MG63 (cell line): ENCODE measurements around the gene VAPA. TPM values are rescaled to one million over a fixed set of nuclear protein-coding genes. Genes with fewer than 3 reads are reported as not detected.
"Not testable (repeated sequence)": the region's sequence is repeated elsewhere in the genome, so short reads cannot be mapped to it uniquely, and the experiment has no call there.

Experiments
- DNase-seq: peaks from one replicate; pipeline ENCODE4 v3.0.0-alpha.2; 2020
- H3K27me3 ChIP-seq: fragments of 250-450 bp; sonication (Bioruptor Pico); 2 replicates; pipeline ENCODE4 v1.5.1; 2020; ENCODE audit warnings: mild to moderate bottlenecking, moderate library complexity
- H3K36me3 ChIP-seq: fragments of 250-450 bp; sonication (Bioruptor Pico); 2 replicates; pipeline ENCODE4 v1.5.1; 2020; ENCODE audit warnings: mild to moderate bottlenecking, moderate library complexity
- H3K4me3 ChIP-seq: fragments of 250-450 bp; sonication (Bioruptor Pico); 2 replicates; pipeline ENCODE4 v1.5.1; 2020; ENCODE audit warnings: mild to moderate bottlenecking, moderate library complexity
- H3K9me3 ChIP-seq: fragments of 250-450 bp; sonication (Bioruptor Pico); 2 replicates; pipeline ENCODE4 v1.5.1; 2020; ENCODE audit warnings: mild to moderate bottlenecking, moderate library complexity
- total RNA-seq: library from RNA; depleted of rRNA; stranded (reverse); fragments of >200 nt; shearing (Covaris generic); gene quantifications from 2 replicates; pipeline ENCODE4 v1.2.3, GENCODE V29; 2014; ENCODE audit warnings: low replicate concordance

VAPA gene
- total RNA-seq, 1 experiment from 2014 or later: 238 TPM

- no peaks in the 10 kb centered on the region for H3K27me3 ChIP-seq
- H3K4me3 ChIP-seq: no peak overlapping the region
- H3K9me3 ChIP-seq: no peaks in the 10 kb centered on the region
- no peaks in the 10 kb centered on the region for H3K36me3 ChIP-seq
- DNase-seq: no peak
Measured at GRCh38 chr18:9902832-9903231, 11.0 kb upstream of the VAPA start.

GRCh38 chr18:9905401-9905922 lies 8.4 kb upstream of the VAPA start:
- no peaks in the 10 kb centered on the region for H3K27me3 ChIP-seq
- no peaks in the 10 kb centered on the region for H3K36me3 ChIP-seq
- DNase-seq: no peak
- no peaks in the 10 kb centered on the region for H3K9me3 ChIP-seq
- no peak overlapping the region for H3K4me3 ChIP-seq

GRCh38 chr18:9906481-9906880 lies 7.3 kb upstream of the VAPA start:
- H3K27me3 ChIP-seq: no peaks in the 10 kb centered on the region
- H3K4me3 ChIP-seq: no peak overlapping the region
- DNase-seq: no peak
- H3K9me3 ChIP-seq: no peaks in the 10 kb centered on the region
- no peaks in the 10 kb centered on the region for H3K36me3 ChIP-seq

- H3K4me3 ChIP-seq: no peak overlapping the region
- DNase-seq: no peak
- no peaks in the 10 kb centered on the region for H3K27me3 ChIP-seq
- H3K36me3 ChIP-seq: no peaks in the 10 kb centered on the region
- peaks cover 2% of the 10 kb centered on the region; the same call in 1 of the 2 replicates for H3K9me3 ChIP-seq
Measured at GRCh38 chr18:9907867-9908266, 5.9 kb upstream of the VAPA start.

- H3K36me3 ChIP-seq: no peaks in the 10 kb centered on the region
- no peak overlapping the region for H3K4me3 ChIP-seq
- H3K9me3 ChIP-seq: peaks cover 2% of the 10 kb centered on the region; the same call in 1 of the 2 replicates
- H3K27me3 ChIP-seq: no peaks in the 10 kb centered on the region
- no peak for DNase-seq
Measured at GRCh38 chr18:9910071-9910470, 3.7 kb upstream of the VAPA start.

- Histone ChIP-seq H3K4me3 (no peak overlapping the region), H3K36me3 (no peaks in the 10 kb centered on the region; the same call in 1 of the 2 replicates), H3K27me3 (no peaks in the 10 kb centered on the region), H3K9me3 (peaks cover 2% of the 10 kb centered on the region; the same call in 1 of the 2 replicates)
- no peak for DNase-seq
Measured at GRCh38 chr18:9910661-9911060, 3.2 kb upstream of the VAPA start.

- no peak for DNase-seq
- Histone ChIP-seq H3K27me3 (no peaks in the 10 kb centered on the region), H3K9me3 (peaks cover 2% of the 10 kb centered on the region; the same call in 1 of the 2 replicates), H3K36me3 (no peaks in the 10 kb centered on the region; the same call in 1 of the 2 replicates), H3K4me3 (no peak overlapping the region)
Measured at GRCh38 chr18:9911226-9911625, 2.6 kb upstream of the VAPA start.

GRCh38 chr18:9912285-9912684 lies 1.5 kb upstream of the VAPA start:
- H3K9me3 ChIP-seq, DNase-seq, H3K4me3 ChIP-seq, H3K27me3 ChIP-seq, H3K36me3 ChIP-seq: not testable (repeated sequence)

GRCh38 chr18:9913151-9913525 lies 678 bp upstream of the VAPA start:
- no peaks in the 10 kb centered on the region for H3K27me3 ChIP-seq
- peak overlapping the region; percentile 90 for H3K4me3 ChIP-seq
- H3K9me3 ChIP-seq: peaks cover 2% of the 10 kb centered on the region; the same call in 1 of the 2 replicates
- H3K36me3 ChIP-seq: no peaks in the 10 kb centered on the region; the same call in 1 of the 2 replicates
- no peak for DNase-seq

GRCh38 chr18:9914334-9914583 lies 443 bp downstream of the VAPA start:
- H3K4me3 ChIP-seq: peak overlapping the region; percentile 90
- peaks cover 2% of the 10 kb centered on the region; the same call in 1 of the 2 replicates for H3K9me3 ChIP-seq
- H3K36me3 ChIP-seq: no peaks in the 10 kb centered on the region; the same call in 1 of the 2 replicates
- H3K27me3 ChIP-seq: no peaks in the 10 kb centered on the region
- DNase-seq: no peak

- no peaks in the 10 kb centered on the region for H3K27me3 ChIP-seq
- peak; percentile 85 for DNase-seq
- H3K36me3 ChIP-seq: no peaks in the 10 kb centered on the region; the same call in 1 of the 2 replicates
Measured at GRCh38 chr18:9914584-9915290, 921 bp downstream of the VAPA start.

GRCh38 chr18:9915291-9916076 lies 1.7 kb downstream of the VAPA start:
- no peak for DNase-seq
- H3K4me3 ChIP-seq: peak overlapping the region; percentile 92
- H3K9me3 ChIP-seq: peaks cover 2% of the 10 kb centered on the region; the same call in 1 of the 2 replicates
- no peaks in the 10 kb centered on the region; the same call in 1 of the 2 replicates for H3K36me3 ChIP-seq
- H3K27me3 ChIP-seq: no peaks in the 10 kb centered on the region

More at GRCh38 chr18:9914584-9915290, 921 bp downstream of the VAPA start:
- peak overlapping the region; percentile 92 for H3K4me3 ChIP-seq
- H3K9me3 ChIP-seq: peaks cover 2% of the 10 kb centered on the region; the same call in 1 of the 2 replicates

GRCh38 chr18:9916077-9916639 lies 2.3 kb downstream of the VAPA start:
- DNase-seq: no peak
- Histone ChIP-seq H3K9me3 (peaks cover 2% of the 10 kb centered on the region; the same call in 1 of the 2 replicates), H3K27me3 (no peaks in the 10 kb centered on the region), H3K4me3 (peak overlapping the region; percentile 92), H3K36me3 (no peaks in the 10 kb centered on the region; the same call in 1 of the 2 replicates)

- H3K36me3 ChIP-seq: no peaks in the 10 kb centered on the region; the same call in 1 of the 2 replicates
- H3K27me3 ChIP-seq: no peaks in the 10 kb centered on the region
- H3K9me3 ChIP-seq: peaks cover 2% of the 10 kb centered on the region; the same call in 1 of the 2 replicates
- no peak overlapping the region for H3K4me3 ChIP-seq
- no peak for DNase-seq
Measured at GRCh38 chr18:9916808-9917207, 3.0 kb downstream of the VAPA start.

GRCh38 chr18:9918016-9918680 lies 4.3 kb downstream of the VAPA start:
- Histone ChIP-seq H3K4me3 (no peak overlapping the region), H3K27me3 (no peaks in the 10 kb centered on the region), H3K36me3 (no peaks in the 10 kb centered on the region; the same call in 1 of the 2 replicates), H3K9me3 (no peaks in the 10 kb centered on the region)
- no peak for DNase-seq

GRCh38 chr18:9919564-9920232 lies 5.9 kb downstream of the VAPA start:
- H3K4me3 ChIP-seq: no peak overlapping the region

More at GRCh38 chr18:9919564-9920232, 5.9 kb downstream of the VAPA start:
- H3K36me3 ChIP-seq: no peaks in the 10 kb centered on the region; the same call in 1 of the 2 replicates
- H3K27me3 ChIP-seq: no peaks in the 10 kb centered on the region
- H3K9me3 ChIP-seq: no peaks in the 10 kb centered on the region
- no peak for DNase-seq
